ENCODE results near the gene TSPAN17.

The TSPAN17 gene

DNA sequence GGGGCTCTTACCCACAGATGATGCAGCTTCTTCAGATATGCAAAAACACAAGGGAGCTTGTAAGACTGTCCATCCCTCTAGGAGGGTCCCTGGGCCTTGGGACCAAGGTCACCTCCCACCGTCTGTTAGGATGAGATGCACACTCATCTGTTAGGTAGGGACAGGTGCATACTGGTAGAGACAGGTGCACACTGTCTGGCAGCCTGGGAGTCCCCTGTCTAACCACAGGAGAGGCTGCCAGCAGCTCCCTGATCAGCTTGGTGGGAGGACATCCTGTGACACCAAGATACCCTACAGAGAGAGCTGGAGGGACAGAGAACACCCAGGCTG is 13.2 kb downstream of the TSPAN17 start:
- DNase-seq (ENCODE audit: low read depth): no peak

DNA sequence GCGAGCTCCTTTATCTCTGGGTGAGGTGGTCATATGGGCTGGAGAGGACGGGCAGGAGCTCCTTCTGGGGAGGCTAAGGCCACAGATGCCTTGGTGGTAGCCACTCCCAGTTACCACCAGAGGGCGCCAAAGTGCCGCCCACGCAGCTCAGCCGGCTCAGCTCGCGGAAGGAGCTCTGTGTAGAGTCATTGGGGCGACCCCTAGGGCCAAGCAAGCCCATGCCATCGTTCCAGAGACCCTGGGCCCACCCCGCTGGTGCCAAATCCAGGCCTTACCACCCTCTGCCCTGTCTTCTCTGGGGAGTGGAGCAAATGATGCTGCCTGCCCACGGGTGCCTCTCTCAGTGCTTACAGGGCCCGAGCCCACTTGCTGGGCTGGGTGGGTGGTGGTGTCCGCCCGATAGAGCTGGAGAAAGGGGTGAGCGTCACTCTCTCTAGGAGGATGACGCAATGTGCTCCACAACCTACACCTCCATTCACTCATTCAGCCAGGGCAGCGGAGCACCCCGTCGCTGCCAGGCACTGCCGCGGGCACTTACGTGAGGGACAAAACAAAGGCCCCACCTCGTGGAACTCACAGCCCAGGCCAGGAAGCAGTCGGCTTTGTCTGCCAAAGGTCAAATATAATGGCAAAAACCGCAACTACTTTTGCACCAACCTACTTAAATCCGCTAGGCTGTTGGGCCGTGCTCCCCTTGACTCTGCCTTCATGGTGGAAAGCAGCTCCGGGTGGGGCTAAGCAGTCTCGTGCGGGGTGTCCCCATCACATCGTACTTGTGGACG is 13.8 kb downstream of the TSPAN17 start:
- DNase-seq (ENCODE audit: low read depth): peak; percentile 70

DNA sequence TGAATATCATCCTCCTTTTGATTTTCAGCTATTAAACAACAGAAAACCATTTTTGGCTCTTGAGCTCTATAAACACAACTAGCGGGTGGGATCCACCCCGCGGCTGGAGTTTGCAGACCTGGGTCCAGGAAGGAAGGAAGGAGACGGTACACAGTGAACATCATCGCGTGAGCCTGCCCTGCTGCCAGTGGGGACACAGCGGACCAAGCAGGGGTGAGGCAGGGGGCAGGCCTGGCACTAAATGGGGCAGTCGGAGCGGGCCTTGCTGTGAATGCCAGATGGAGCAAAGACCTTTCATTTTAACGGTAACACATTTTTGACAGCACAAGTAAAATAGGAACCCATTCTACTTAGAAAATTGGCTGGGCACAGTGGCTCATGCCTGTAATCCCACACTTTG is 14.4 kb downstream of the TSPAN17 start:
- no peak for DNase-seq (ENCODE audit: low read depth)

DNA sequence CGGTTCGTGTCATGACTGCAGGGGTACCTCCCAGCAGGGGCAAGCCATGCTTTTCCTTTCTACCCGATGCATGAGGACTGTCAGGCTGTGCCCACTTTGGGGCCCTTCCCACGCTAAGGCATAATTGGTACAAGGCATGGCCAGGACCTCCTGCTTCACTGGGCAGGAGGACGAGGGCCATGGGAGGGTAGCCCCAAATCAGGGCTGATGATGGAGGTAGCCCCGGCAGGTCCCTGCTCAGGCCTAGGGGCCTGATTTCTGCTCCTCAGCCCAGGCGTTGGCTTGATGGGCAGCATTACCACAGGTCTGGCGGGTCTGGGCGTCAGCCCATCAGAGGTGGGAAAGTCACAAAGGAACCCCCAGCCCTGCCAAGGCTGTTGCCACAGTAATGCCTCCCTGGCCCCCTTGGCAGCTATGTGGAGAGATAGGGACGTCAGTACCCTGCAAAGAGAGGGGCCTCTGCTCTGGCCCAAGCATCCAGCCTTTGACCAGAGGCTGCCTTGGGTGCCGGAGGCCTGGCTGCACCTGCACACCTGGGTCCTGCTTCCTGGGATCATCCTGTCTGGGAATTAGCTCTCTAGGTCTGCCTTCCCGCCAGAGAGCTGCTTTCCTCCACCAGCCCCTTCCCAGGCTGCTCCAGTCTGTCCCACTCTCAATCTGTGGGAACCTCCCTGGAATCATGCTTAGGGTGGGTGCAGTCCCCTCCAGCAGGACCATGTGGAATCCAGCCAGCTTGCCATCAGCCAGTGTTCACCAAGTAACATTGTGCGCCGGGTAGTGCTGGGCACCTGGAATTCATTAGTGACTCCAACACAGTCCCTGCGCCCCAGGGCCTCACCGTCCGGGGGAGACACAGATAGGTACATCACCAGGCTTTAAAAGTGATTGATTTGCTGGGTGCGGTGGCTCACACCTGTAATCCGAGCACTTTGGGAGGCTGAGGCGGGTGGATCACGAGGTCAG is 15.4 kb downstream of the TSPAN17 start:
- no peak for DNase-seq (ENCODE audit: low read depth)

DNA sequence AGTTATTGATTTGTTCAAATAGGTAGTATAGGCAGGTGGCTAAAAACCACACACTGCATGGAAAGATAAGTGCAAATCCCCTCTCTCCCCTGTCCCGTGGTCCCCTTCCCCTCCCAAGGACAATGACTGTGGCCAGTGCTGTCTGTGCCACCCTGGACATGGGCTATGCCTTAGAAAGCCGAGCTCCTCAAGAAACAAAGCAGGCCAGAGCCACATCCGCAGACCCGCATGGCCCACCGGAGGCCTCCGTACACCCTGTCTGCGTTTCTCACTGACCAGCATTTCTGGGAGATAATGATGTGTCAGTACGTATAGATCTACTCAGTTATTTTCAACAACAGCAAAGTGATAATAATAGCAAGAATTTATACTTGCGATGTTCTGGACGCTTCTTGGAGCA is 16.3 kb downstream of the TSPAN17 start:
- no peak for DNase-seq (ENCODE audit: low read depth)

DNA sequence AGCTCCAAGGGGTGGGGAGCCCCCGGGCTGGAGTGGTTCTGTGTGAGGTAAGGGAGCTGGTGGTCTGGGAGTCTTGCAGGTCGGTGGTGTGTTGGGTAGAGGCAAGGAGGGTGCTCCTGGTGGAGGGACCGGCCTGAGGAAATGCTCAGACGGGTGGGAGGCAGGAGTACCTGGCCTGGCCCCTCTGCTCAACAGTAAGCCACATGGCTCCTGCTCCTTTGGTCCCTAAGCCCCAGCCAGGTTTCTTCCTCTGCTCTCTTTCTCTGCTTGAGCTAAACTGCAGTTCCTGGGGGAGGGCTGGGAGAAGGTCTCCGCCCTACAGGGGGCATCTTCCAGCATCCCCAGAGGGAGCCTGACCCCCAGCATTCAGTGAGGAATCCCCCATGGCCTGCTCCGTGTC is 17.2 kb downstream of the TSPAN17 start:
- DNase-seq (ENCODE audit: low read depth): no peak

DNA sequence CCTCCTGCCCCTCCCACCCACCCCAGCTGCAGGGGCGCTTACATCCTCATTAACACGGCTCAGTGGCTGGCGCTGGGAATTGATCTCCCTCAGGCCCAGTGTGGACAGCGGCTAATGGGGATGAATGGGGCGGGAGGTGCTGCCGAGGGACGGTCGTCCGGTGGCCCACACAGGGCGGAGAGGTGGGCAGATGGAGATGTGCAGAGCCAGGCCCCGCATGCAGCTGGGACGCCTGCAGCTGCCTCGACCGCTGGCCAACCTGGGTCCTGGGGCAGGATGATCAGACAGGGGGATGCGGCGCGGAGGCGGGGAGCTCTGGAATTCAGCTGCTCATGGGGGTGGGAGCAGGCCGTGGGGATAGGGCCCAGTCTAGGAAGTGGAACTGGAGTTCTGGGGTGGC is 17.6 kb downstream of the TSPAN17 start:
- DNase-seq (ENCODE audit: low read depth): no peak

DNA sequence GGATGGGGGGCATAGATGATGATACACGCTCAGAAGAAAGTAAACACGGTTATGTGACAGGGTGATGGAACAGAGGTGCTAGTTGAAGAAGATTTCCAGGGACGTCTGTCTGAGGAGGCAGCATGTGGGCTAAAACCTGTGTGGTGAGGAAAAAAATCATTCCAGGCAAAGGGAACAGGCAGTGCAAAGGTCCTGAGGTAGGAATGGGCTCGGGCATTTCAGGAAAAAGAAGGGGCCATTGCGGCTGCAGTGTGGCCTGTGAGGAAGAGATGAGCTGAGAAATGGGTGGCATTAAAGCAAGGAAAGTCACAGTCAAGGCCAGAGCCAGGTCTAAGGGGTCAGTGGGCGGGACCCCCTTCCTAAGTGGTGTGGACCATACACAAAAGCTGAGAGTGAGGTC is 18.2 kb downstream of the TSPAN17 start:
- no peak for DNase-seq (ENCODE audit: low read depth)

DNA sequence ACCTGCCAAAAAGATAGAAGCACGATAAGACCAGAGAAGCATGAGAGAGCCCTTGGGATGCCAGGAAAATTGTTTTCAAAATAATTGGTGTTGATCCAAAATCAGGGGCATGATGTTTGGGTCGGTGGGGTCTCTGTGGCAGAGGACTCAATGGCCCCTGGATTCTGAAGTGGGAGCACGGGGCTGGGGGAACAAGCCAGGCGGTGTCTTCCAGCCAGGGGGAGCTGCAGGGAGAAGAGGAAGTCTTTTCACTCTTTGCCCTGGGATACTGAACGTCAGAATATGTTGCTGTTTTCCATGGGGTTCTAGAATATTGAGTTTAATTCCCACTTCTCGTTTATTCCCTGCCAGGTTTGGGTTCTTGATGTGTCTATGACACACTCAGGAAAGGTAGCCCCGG is 20.4 kb downstream of the TSPAN17 start:
- DNase-seq (ENCODE audit: low read depth): no peak

DNA sequence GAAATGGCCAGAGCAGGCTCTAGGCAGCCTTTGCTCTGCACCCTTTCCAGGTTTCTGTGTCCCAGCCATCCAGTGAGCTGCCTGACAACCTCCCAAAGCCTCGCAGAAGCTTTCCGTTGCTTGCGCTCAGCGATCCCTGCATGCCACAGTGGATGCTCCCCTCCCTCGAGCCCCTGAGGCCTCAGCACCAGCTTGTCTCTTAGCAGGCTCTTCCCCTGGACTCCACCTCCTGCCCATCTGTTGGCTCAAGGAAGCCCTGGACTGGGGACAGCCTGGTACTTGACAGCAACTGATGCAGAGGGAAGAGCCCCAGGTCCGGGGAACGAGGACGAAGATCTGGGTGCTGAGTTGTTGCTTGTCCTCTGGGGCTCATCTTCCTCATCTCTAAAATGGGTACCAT is 23.2 kb downstream of the TSPAN17 start:
- DNase-seq (ENCODE audit: low read depth): no peak

DNA sequence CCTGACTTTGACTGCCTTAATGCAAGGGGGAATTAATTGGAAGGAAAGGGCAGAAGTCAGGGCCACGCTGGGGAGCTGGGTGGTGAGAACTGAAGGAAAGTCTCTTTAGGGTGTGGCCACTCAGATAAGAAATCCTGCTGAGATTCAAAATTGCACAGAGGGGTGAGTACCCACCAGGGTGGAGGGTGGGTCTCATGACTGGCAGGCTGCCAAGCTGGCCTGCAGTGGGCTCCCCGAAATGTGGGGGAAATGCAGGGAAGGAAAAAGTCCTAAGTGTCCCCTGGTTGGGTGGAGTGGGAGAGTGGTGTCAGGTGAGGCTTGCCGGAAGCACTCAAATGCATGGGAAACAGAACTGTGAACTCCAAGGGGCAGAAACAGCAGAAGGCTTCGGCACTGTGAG is 24.1 kb downstream of the TSPAN17 start:
- no peak for DNase-seq (ENCODE audit: low read depth)

DNA sequence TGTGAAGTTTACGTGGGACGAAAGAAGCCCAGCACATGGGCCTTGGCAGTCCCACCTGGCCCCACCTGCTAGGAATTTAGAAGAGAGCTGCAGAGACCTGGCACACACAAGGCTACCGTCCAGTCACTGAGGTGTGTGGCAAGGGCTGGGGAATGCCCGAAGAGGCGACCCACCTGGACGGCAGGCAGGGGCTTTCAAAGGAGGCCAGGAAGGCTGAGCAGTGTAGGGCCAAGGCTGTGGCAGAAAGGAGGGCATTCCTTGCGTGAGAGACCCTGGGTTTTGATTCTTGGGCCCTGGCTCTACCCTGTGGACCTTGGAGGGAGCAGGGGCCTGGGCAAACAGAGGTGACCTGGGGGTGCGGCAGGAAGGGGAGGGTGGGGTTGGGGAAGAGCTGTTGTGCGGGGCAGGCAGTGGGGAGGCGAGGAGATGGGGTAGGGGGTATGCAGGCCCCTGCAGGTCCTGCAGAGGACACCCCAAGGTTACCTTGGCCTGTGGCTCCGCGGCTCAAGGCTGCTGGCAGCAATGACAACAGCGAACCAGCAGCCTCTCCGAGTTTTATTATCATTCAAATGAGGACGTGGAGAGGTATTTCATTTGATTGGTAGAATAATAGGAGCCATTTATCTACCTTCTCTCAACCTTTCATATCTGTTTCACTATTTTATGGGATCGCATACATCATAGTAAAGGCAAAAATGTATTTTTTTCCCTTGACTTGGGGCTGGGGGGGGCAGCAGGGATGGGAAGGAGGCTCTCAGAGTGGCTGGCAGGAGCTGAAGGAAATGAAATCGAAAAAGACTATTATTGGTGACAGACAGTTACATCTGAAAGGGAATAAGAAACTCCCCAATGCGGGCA is 24.8 kb downstream of the TSPAN17 start:
- DNase-seq (ENCODE audit: low read depth): no peak

DNA sequence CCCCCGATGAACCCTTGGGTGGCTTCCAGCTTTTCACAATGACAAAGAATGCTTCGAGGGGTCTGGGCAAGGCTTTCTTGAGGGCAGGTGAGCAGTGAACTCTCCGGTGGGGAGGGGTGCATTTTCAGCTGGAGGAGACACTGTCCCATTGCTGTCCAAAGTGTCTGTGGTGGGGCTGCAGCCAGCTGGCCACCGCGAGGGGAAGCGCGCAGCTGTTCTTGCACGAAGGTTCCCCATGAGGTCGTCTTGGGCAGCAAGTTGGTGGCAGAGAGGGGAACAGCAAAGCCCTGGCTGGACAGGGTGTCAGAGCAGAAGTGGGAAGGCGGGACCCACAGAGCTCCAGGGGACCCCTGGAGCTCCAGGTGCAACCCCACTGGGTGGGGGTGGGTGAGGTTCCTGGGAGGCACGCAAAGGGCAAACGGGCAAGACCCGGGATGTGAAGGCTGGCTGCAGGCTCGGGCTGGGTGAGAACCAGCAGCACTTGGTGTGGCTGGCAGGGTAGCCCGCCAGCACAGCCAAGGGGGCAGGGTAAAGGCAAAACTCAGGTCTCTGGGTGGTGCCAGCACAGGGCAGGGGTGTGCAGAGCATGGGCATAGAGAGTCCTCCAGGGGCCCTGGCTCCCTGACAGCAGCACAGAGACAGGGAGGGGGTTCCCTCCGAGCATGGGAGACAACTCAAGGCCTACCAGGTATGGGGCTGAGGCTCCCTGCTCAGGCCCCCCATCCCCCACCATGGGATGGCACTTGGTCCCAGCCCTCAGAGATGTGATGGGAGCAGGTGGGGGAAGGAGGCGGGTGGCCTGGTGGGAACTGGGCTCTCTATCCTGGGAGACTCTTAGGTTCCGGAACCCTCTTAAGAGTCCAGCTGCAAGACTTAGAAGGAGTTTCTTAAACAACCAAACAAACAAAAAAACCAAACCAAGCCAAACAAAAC is 26.6 kb downstream of the TSPAN17 start:
- no peak for DNase-seq (ENCODE audit: low read depth)

DNA sequence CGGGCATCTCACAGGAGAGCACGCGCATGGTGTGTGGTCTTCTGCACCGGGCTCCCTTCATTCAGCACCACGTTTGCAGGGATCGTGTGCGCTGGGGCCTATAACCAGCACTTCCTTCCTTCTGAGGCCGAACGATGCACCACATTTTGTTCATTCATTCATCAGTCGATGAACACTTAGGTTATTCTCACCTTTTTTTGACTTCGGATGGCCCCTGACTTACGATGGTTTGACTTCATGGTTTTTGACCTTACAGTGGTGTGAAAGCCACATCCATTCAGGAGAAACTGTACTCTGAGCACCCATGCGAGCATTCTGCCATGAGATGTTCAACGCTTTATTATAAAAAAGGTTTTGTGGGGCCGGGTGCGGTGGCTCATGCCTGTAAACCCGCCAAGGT is 27.5 kb downstream of the TSPAN17 start:
- DNase-seq (ENCODE audit: low read depth): no peak

DNA sequence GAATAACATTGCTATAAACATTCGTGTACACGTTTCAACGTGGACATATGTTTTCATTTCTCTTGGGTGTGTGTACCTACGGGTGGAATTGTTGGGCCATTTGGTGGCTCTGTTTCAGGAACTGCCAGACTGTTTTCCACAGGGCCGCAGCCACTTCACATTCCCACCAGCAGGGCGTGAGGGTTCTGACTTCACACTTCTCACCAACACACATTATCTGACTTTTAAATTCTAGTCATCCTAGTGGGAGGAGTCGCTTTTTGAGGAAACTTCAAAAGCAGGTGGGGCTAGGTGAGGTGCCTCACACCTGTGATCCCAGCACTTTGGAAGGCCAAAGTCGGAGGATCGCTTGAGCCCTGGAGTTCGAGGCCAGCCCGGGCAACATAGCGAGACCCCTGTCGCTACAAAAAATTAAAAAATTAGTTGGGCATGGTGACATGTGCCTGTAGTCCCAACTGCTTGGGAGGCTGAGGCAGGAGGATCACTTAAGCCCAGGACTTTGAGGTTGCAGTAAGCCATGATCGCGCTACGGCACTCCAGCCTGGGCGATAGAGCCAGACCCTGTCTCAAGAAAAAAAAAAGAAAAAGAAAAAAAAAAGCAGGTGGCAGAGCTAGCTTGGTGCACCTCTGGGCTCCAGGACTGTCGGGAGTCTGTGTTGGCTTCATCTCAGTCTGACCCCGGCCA is 28.5 kb downstream of the TSPAN17 start:
- no peak for DNase-seq (ENCODE audit: low read depth)

DNA sequence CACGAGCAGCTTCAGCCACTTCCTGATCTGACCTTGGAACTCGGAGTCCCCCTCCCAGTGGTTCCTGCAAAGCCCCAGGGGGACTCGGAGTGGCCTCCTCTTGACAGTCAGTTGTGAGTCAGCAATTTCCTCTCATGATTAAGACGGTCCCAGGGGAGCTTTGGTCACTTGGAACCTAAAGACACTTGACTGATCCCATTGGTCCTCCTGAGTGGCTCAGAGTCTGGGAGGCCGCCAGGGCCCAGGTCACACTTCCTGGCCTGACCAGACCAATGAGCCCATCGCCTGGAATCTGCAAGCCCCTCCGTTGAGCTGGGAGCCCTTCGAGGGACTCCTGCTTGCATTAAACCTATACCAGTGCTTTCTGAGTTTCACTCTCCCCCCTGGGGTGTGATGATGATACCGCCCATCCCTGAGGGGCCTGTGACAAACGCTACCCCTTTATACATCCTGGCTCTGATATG is 29.1 kb downstream of the TSPAN17 start:
- DNase-seq (ENCODE audit: low read depth): no peak

DNA sequence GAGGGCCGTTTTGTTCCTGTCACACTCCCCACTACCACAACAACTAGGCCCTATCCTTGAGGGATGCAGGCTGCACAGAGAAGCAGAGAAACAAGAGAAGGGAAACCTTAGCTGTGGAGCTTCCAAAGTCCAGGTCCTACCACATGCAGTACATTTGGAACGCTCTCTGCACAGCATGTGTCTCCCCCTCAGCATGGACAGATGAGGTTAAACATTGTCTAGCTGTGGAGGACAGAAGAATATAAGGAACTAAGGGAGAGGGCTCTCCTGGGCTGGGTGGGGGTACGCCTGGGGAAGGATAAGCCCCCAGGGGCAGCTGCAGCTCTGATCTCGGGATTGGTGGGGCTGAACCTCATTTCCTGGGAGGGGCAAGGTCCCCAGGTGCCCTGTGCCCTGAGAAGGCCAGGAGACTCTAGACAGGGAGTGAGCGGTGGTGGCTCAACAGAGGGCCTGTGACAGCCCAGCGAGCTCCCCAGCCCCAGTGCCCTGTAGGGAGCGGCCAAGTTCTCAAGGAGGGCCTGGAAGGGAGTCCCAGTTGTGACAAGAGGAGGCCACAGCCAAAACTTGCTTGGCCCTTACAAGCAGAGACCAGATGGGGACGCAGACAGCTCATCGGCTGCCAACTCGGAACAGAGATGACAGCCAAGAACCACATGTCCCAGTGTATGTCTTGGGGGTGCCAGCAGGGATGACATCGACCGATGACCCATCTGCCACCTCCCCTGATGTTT is 30.1 kb downstream of the TSPAN17 start:
- DNase-seq (ENCODE audit: low read depth): no peak

DNA sequence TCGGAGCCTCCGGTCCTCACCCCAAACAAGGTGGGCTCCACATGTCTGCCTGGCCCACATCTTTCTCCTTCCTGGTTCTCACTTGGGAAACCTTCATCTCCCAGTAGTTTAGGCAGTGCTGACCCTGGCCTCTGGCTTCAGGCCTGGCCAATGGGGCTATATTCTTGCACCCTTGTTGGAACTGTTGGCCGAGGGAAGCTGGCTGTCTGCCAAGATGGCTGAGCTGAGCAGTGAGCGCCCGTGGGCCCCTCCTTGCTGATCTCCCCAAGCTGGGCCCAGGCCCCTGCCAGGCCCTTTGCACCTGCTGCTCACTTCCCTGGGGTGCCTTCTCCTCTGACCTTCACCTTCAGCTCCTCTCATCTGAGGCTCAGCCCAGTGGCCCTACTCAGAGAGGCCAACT is 31.3 kb downstream of the TSPAN17 start:
- no peak for DNase-seq (ENCODE audit: low read depth)

DNA sequence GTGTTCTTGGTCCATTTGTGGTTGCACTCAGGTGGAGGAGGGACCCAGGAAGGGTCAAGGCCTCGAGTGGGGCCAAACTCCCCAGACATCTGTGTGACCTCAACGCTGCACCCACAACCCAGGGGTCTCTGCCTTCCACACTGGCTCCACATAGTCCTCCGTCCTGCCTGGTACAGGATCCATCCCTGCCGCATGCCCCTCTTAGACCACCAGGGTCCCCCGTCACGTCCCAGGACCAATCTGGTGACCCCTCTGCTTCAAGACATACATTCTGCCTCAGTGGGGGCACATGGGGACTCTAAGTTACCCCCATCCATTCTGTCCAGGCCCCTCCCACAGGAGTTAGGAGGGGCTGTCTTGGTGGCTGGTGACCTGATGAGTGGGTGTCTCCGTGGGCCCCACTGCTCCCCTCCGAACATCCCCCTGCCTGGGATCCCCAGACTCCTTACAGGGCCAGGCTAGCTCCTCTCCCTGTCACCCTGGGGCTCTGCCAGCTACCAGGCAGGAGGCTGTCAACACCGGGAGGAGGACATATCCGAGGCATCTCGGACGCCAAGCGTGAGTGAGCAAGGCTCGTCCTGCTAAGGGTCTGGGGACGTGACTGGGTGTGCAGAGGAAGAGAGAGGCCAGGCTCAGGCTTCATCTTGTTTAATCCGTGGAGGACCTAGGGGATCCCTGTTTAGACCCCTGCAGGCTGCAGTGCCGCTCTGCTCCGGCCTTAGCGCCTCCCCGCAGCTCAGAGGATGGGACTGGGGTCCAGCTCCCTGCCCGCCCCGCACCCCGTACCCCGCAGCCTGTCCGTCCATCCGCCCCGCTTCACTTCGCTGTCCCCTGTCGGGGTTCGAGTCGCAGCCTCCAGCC is 32.3 kb downstream of the TSPAN17 start:
- DNase-seq (ENCODE audit: low read depth): no peak

Measured in stimulated activated CD4-positive, alpha-beta T cell treated with anti-CD3 and anti-CD28 coated beads, Interleukin-2, amount 100 ng/mL, for 4 hours (primary cell).